ENCODE results near the gene DENND4A.

Gene DENND4A

GRCh38 chr15:65792138-65792987, at the start of gene DENND4A:
DENND4A (minus strand) TSS chr15:65792293; CDS start chr15:65756450, 35,843 bp downstream.
- DNase-seq = peak; percentile 95 to 99

GRCh38 chr15:65841121-65841930, 49.2 kb upstream of the DENND4A start:
- DNase-seq = no peak

- DNase-seq = no peak
Observed at GRCh38 chr15:65839985-65840384, 47.9 kb upstream of the DENND4A start.

GRCh38 chr15:65839354-65839901, 47.3 kb upstream of the DENND4A start:
- DNase-seq = no peak

- peak in 1 of 2 donors; percentile 33 for DNase-seq
Observed at GRCh38 chr15:65837301-65838294, 45.5 kb upstream of the DENND4A start.

GRCh38 chr15:65836665-65837064, 44.6 kb upstream of the DENND4A start:
- DNase-seq = no peak

GRCh38 chr15:65835447-65835846, 43.4 kb upstream of the DENND4A start:
- DNase-seq = no peak

- no peak for DNase-seq
Observed at GRCh38 chr15:65834603-65835282, 42.6 kb upstream of the DENND4A start.

- no peak for DNase-seq
Observed at GRCh38 chr15:65833501-65834205, 41.6 kb upstream of the DENND4A start.

- peak; percentile 56 to 77 for DNase-seq
Observed at GRCh38 chr15:65832549-65833364, 40.7 kb upstream of the DENND4A start.

- DNase-seq = peak in 1 of 2 donors; percentile 58
Observed at GRCh38 chr15:65829130-65829764, 37.2 kb upstream of the DENND4A start.

GRCh38 chr15:65828585-65828984, 36.5 kb upstream of the DENND4A start:
- DNase-seq = no peak

GRCh38 chr15:65827065-65827464, 35.0 kb upstream of the DENND4A start:
- no peak for DNase-seq

GRCh38 chr15:65824941-65825544, 33.0 kb upstream of the DENND4A start:
- no peak for DNase-seq

- DNase-seq = peak; percentile 41 to 57
Observed at GRCh38 chr15:65824031-65824743, 32.1 kb upstream of the DENND4A start.

GRCh38 chr15:65822316-65822715, 30.2 kb upstream of the DENND4A start:
- no peak for DNase-seq

GRCh38 chr15:65821070-65821469, 29.0 kb upstream of the DENND4A start:
- DNase-seq = no peak

GRCh38 chr15:65819563-65819960, 27.5 kb upstream of the DENND4A start:
- DNase-seq = no peak
